Sciatic nerve (tissue), 2 donors: Measurements from ENCODE around the gene MFAP4. TPM values are rescaled to one million over a fixed set of nuclear protein-coding genes. Genes with fewer than 3 reads are reported as not detected.

Experiments used
- ATAC-seq: fragments of 200-7000 bp; cut with Tn5 transposase; one replicate; pipeline ENCODE4 v1.9.1; 2020; ENCODE audit warnings: mild to moderate bottlenecking, moderate library complexity
- DNase-seq: peaks from one replicate; pipeline ENCODE4 v3.0.0-alpha.2; 2020; ENCODE audit warnings: low spot score
- intact Hi-C: fragments of 100-400 bp; cut with DNase I; formaldehyde crosslinking; loops from one replicate; pipeline ENCODE4 v1.14.2; 2022
- total RNA-seq: library from RNA; stranded (reverse); fragmentation: NEBNext Ultra II Directional; extraction: Animal tissue kit (Norgen Biotek cat#: 25700); gene quantifications from one replicate; pipeline ENCODE4 v1.2.1, GENCODE V29; 2021
- donor health status: DM: no; HTN: no; CAD: no.
- donor health status: DM: no; HTN: no; CAD: no.

Gene MFAP4
- total RNA-seq, 1 donor from 2014 or later = 115 TPM

DNA sequence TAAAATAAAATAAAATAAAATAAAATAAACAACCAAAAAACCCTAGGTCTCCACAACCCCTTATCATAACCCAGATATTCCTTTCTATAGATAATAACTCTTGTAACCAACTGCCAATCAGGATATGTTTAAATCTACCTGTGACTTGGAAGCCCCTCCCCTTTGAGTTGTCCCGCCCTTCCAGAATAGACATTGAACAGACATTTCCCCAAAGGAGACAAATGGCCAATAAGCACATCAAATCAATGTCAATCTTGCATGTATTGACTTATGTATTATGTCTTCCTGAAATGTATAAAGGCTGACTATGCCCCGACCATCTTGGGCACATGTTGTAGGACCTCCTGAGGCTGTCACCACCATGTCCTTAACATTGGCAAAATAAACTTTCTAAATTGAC lies 10.2 kb downstream of the MFAP4 start:
- DNase-seq (peak; percentile 32), ATAC-seq (no peak)
- intact Hi-C loops = no loop called here

GRCh38 chr17:19375732-19376131 lies 11.3 kb downstream of the MFAP4 start:
- no peak for ATAC-seq
- DNase-seq = no peak
- intact Hi-C loops = no loop called here

- DNase-seq = peak; percentile 41
- intact Hi-C loops = no loop called here
Observed at GRCh38 chr17:19374136-19374535, 12.9 kb downstream of the MFAP4 start.

GRCh38 chr17:19372866-19373504 lies 14.0 kb downstream of the MFAP4 start:
- no peak for ATAC-seq
- intact Hi-C loops = no loop called here
- DNase-seq = peak; percentile 57

More at GRCh38 chr17:19374136-19374535, 12.9 kb downstream of the MFAP4 start:
- no peak for ATAC-seq

DNA sequence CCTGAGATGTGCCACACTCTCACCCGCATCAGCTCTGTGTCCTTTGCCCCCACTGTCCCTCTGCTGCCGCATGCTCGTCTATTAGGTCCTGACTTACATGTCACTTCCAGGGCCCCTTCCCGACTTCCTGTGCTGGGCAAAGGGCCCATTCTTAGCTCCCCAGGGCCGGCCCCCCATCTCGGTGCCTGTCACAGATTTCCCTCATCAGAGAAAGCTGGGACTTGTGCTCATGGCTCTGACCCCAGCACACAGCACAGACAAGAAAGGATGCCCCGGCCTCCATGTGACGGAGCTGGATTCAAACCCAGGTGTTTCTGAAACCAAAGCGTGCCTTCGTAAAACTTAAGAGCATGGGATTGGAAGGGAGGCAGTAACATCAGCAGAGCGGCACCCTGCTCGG lies 14.6 kb downstream of the MFAP4 start:
- intact Hi-C loops = no loop called here
- DNase-seq (peak; percentile 44), ATAC-seq (no peak)

GRCh38 chr17:19372011-19372370 lies 15.0 kb downstream of the MFAP4 start:
- no peak for ATAC-seq
- intact Hi-C loops = no loop called here
- DNase-seq = no peak

GRCh38 chr17:19371259-19372010 lies 15.6 kb downstream of the MFAP4 start:
- DNase-seq (peak; percentile 43), ATAC-seq (no peak)
- intact Hi-C loops = no loop called here

- intact Hi-C loops = no loop called here
- DNase-seq (peak; percentile 67), ATAC-seq (peak; percentile 85)
Observed at GRCh38 chr17:19370493-19370960, 16.5 kb downstream of the MFAP4 start.

- no peak for ATAC-seq
- peak; percentile 44 for DNase-seq
- intact Hi-C loops = no loop called here
Observed at GRCh38 chr17:19369846-19370492, 17.0 kb downstream of the MFAP4 start.

GRCh38 chr17:19369107-19369778 lies 17.7 kb downstream of the MFAP4 start:
- intact Hi-C loops = no loop called here
- DNase-seq (no peak), ATAC-seq (no peak)

GRCh38 chr17:19368229-19368628 lies 18.8 kb downstream of the MFAP4 start:
- ATAC-seq (peak; percentile 12), DNase-seq (no peak)
- intact Hi-C loops = no loop called here

- ATAC-seq (no peak), DNase-seq (no peak)
- intact Hi-C loops = no loop called here
Observed at GRCh38 chr17:19366637-19366972, 20.4 kb downstream of the MFAP4 start.

DNA sequence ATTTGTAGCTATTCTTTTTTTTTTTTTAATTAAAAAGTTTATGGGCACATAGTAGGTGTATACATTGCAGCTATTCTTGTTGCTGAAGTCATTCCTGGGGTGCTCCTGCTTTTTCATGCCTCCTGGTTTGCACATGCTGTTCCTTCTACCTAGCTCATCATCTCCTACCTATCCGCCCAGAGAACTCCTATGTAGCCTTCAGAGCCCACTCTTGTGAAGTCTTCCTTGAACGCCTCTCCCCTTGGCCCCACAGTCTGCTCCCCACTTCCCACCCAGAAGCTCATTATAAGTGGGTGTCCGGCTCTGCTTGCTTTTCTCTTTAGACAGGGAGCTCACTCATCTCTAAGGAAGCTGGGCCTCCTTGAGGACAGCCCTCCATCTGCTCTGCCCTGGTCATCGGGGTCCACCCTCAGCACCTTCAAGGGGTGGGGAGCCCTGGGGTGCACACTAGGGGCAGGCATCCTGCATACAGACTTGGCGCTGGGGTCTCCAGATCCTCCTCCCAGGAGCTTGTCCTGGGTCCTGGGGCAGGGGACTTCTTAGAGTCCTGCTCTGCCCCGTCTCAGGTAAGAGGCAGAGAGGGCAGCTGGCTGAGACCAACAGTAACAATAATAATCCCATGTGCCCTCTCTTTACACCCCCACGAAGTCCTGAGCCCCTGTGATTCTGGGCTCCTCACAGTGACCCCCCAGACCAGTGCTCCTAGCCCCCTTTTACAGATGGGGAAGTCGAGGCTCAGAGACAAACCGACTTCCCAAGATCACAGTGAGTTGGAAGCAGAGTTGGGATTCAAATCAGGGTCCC lies 21.0 kb downstream of the MFAP4 start:
- intact Hi-C loops = no loop called here
- DNase-seq (no peak), ATAC-seq (no peak)

- DNase-seq (no peak), ATAC-seq (no peak)
- intact Hi-C loops = no loop called here
Observed at GRCh38 chr17:19365499-19365817, 21.5 kb downstream of the MFAP4 start.

GRCh38 chr17:19364699-19365498 lies 22.1 kb downstream of the MFAP4 start:
- DNase-seq (no peak), ATAC-seq (no peak)
- intact Hi-C loops = loop anchor here (5.0 kb wide), 1 partner anchor 82 kb away; no protein-coding TSS in a partner anchor

GRCh38 chr17:19363460-19364035 lies 23.4 kb downstream of the MFAP4 start:
- intact Hi-C loops = loop anchor here (5.0 kb wide), 1 partner anchor 84 kb away; no protein-coding TSS in a partner anchor
- no peak for DNase-seq
- ATAC-seq = no peak

DNA sequence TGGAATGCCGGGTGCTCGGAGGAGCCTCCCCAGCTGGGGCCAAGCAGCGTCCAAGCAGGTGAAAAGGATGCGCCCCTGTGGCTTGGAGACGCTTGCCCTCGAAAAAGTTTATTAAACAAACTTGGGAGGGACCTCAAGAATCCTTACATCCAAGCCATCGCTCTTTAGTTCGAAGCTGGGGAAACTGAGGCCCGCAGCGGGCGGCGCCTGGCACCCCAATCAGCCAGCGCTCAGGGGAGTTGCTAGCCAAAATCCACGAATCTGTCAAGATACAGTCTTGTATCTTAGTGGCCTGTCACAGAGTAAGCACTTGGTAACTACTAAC lies 23.9 kb downstream of the MFAP4 start:
- no peak for ATAC-seq
- intact Hi-C loops = loop anchor here (5.0 kb wide), 1 partner anchor 84 kb away; no protein-coding TSS in a partner anchor
- no peak for DNase-seq
